DMS 273 (cell line): ENCODE data around the gene ABI3BP.

Source experiments
- DNase-seq: peaks from one replicate; lab custom pipeline; 2025; ENCODE audit not compliant: unreplicated experiment; lab: John Stamatoyannopoulos, UW

Gene ABI3BP

DNA sequence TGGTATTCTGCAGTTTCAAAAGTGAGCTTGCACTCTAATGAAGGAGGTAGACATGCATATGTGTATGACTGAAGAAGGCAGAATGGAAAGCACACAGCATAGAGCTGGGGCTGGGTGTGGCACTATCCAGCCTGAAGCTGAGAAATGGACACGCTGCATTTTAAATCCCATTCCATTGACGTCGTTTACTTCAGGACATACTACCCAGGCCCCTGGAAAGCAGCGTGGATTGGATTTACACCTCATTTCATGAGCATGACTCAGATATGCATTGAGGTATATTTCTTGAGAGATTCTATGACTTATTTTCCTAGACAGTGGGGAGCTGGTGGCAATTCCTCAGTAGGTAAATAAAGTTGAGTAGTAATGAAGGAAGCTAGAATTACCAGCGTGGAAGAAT is 101.4 kb downstream of the ABI3BP start:
- no peak for DNase-seq

DNA sequence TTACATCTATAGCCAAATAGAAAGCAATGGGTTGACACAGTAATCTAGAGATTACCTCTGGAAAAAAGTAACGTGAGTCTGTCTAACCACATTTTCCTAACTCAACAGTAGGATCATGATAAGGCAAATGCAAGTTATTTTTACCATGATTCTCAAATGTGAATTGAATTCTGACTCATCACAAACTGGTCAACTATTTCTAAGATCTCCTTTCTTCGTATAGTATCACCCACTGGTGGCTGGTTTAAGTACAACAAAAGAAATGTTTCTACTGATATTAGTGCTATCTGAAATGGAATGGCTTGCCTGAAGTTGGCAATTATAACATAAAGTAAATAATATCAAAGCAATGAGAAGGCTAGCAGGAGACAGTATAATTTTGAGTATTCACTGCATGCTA is 102.2 kb downstream of the ABI3BP start:
- DNase-seq = peak; percentile 8

DNA sequence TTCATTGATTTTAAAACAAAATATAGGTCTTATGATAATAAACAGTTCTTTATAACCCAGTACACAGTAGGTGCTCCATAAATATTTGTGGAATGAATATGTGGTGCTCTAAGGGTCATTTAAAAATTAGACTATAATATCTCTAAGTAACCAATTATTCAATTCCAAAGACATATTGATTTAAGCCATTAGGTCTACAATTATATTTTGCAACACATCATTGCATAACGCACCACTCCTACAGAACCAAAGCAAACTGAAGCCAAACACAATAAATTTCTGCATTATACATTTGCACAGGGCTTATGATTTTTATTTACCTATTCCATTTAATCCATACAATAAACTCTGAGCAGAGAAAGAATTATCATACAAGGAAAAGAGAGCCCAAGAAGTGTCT is 104.3 kb downstream of the ABI3BP start:
- no peak for DNase-seq

DNA sequence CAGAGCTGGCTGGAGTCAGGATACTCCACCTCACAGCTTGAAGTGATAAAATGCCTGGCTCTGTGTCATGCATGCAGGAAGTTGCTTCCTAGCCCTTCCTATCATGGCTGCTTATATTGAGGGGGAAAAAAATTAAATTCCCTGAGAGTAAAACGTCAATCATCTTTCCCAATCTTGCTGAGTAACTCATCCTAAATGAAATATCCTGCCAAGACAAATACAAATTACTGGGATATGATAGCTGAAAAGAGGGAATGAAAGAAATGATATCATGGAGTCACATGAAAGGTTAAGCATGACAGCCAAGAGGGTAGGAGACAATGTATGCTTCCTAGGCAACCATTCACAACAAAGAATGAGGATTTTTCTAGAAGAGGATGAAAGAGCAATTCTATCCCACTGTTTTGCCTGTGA is 110.6 kb downstream of the ABI3BP start:
- DNase-seq = no peak

DNA sequence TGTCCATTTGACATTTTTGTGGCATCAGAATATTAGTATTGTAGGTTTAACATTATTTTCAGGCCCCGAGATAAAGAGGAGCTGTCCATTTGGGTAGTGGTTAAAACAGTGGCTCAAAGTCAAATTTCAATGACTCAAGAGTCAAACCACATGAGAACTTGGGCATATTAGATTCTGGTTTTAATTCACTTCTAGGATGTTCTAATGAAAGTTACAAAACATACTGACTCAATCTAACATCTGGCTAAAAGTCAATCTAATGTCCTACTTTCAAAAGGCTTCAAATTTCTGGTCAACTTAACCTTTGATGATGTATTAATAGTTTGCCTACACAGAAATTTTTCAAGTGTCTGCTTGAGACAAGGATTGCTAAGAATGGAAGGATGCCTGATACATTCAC is 112.4 kb downstream of the ABI3BP start:
- no peak for DNase-seq

DNA sequence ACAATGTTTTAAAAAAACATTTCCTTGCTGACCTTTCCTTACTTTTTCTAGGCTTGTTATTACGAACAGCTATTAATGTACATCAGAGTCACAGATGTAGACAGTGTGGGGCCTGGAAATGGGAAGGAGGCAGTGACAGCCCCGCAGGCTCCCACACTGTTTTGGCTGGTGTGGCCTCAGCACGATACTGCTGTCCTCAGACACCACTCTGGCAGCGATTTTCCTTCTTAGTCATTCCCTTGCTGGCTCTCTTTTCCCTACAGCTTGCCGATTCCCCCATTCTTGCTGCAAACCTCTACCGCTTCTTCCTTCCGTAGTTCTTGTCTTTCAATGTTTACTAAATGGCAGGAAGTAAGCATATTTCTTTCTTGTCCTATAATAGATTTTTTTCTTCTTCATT is 113.1 kb downstream of the ABI3BP start:
- DNase-seq = no peak

DNA sequence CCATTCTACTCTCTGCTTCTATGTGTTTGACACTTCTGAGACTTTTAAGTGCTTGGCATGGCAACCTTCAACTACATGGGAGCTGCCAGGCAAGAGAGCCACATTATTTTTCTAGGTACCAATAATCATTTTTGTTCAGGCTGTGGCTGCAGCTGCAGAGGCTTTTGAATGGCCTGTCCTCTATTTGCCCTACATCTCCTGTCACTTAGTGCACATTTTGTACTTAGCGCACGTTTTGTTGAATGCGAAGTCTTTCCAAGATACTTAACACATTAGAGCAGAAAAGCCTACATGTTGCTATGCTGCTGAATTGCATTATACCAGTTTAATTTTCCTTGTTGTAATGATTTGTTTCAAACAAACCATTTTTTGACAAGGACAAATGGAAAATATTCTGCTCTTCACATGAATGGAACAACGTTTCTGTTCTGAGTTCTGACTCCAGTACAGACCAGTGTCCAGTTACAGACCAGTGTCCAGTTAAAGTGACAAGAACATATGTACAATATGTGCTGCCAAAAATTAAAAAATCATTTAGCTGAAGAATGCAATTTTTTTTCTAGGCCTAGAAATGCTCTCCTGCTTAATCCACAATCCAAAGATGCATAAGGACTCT is 113.9 kb downstream of the ABI3BP start:
- no peak for DNase-seq

DNA sequence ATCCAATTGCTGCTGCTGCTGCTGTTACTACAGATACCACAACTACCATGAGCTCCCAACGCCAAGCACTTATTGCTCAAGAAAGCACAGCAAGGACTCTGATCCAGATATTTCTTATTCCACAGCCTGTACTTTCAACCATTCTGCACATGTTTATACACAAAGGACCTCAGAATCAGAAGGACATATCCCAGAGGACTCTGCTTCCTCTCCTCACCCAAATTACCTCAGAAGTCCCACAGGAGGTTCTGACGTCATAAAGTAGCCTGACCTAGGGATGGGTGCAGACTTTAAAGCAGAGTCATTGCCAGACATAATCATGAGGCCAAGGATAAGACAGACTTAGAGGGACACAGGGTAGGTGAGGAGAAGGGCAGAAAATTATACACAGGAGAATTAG is 115.9 kb downstream of the ABI3BP start:
- DNase-seq = no peak

DNA sequence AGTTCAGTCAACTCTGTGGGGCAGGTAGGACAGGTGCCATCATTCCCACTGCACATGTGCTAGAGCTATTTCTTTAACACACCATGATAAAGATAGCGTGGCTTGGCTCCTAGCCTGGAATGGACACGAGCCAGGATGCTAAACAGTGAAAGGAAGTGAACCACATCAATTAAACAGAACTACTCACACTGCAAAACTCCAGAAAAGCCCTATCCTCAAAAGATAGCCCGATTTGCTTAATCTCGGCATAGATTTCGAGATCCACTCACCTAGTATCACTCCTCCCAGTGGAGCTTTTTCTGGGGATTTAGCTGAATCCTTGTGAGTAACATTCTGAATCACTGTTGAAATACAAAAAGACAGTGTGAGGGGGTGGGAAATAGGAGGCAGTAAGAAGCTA is 118.0 kb downstream of the ABI3BP start:
- peak; percentile 83 for DNase-seq

DNA sequence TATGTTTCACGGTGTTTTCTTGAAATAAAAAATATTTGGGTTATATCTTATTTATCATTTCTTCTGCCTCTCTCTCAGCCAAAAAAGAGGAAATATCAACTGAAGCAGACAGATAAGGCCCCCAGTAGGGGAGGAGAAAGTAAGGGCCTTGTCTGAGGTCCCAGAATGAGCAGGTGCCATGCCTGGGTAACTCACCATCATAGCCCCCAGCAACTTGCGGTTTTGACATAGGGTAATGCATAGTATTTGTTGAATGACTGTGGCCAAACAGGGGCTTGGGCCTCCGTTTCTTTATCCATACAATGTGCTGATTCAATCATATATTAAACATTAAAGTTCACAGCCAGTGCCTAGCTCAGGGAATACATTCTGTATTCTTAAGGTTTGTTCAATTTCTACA is 119.6 kb downstream of the ABI3BP start:
- no peak for DNase-seq

DNA sequence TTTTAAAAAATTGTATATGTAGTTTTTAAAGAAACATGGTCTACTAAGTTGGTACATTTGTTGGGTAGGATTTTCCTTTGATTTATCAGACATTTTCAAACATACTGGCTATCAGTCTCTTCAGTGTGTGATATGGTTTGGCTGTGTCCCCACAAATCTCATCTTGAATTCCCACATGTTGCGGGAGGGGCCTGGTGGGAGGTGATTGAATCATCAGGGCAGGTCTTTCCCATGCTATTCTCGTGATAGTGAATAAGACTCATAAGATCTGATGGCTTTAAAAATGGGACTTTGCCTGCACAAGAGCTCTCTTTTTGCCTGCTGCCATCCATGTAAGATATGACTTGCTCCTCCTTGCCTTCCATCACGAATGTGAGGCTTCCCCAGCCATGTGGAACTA is 121.9 kb downstream of the ABI3BP start:
- DNase-seq = no peak

DNA sequence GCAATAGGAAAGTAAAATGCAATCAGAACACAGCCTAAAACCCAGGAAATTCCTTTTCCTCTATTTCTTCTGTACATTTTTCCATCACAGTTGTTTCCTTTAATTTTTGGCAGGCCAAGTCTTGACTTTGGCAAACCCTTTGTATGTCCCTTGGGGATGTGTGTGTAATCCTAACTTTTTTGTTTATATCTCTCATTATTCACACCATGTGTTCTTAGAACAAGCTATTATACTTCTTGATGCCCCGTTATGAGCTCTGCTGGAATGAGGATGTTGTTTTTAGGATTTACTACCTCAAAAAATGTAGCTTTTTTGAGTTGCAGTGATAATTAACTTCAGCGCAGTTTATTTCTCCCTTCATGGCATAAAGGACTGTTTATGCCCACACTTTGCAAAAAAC is 123.4 kb downstream of the ABI3BP start:
- DNase-seq = peak; percentile 28

DNA sequence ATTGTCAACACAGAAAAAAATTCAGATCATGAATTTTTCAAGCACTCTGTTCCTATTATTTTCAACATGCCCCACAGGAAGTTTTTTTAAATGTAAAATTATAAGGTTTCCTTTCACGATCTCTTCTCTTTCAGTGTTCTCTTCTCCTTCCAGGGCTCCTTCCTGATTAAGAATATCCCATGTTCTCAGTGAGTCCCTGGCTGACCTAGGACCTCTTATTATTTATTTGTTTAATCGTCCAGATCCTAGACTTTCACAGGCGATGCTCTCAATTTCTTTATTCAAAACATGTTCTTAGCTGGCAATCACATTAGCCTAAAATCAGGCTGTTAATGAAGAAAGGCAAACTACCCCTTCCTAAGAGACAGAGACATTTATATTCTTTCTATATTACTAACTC is 124.3 kb downstream of the ABI3BP start:
- DNase-seq = no peak

DNA sequence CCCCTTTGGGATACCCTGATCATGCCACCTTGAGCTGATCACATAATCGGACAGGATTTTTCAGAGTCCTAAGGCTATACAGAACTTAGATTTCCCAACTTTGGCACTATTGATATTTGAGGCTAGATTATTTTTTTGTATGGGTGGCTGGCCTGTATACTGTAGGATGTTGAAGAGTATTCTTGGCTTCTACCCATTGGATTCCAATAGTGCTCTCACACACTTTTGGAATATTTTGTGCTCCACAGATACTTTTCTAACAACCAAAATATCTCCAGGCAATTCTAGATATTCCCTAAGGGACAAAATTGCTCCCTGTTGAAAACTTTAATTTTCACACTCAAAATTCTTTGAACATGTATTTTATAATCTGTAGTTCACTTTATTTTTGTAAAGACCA is 125.1 kb downstream of the ABI3BP start:
- DNase-seq = no peak

DNA sequence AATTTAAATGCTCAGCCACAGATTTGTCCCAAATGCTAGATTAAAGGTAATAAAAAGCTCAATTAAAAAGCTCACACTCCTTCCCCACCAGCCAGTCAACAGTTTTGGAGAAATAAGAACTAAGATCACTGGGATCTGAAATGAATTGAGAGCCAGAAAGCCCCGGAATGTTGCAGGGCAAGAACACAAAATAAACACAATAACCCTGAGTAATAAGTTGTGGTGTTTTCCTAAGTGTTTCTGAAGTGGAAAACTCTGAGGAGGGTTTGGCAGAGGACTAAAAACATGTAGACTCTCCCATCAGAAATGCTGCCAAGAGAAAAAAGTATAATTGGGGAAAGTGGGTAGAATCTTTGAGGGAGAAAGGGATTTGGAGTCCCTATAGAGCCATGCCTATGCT is 127.8 kb downstream of the ABI3BP start:
- no peak for DNase-seq

DNA sequence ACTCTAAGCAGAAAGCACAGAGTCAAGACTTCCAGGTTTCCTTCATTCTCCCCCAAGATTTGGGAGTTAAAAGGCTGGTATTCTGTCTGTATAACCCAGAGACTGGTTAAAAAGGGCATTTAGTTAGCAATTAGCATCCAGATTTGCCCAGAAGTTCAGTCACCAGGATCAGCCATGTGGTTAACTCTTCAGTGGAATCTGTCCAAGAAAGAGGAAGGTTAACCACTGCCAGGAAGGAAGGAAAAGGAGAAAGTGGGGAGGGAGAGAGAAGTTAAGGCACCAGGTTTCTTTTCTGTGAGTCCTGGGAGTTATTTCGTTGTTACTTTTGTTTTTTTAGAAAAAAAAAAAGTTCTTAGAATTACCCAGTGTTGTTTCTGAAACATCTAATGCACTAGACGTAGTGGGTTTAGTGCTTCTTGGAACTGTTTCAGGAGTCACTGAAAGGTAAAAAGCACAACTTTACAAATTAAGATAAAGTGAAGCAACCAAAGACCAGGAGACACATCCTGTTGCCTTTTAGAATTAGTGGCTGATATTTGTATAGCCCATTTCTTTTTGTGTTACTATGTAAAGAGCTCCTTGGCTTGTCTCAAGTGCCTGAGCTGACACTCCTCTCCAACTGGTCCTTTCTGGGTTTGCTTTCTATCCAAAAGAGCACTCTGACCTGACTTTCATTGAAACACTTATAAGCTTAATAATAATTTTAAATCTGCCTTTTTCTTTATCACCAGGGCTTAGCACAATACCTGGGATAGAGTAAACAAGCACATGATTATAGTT is 128.6 kb downstream of the ABI3BP start:
- no peak for DNase-seq

DNA sequence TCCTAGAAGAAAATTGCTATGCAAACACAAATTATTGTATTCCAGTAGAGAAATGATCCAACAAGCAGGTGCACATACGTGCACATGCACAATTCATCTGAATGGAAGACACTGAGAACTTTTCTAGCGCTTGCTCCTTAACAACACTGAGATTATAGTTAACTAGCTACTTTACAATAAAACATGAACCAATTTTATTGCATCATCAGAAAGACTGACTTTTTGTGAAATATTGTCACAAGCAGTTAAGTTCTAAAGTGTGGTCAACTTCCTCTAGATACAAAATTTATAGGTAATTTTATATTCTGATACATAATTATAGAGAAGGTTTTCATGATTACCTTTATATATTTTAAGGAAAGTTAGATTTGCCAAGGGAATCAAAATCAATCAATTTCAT is 135.4 kb downstream of the ABI3BP start:
- DNase-seq = no peak

DNA sequence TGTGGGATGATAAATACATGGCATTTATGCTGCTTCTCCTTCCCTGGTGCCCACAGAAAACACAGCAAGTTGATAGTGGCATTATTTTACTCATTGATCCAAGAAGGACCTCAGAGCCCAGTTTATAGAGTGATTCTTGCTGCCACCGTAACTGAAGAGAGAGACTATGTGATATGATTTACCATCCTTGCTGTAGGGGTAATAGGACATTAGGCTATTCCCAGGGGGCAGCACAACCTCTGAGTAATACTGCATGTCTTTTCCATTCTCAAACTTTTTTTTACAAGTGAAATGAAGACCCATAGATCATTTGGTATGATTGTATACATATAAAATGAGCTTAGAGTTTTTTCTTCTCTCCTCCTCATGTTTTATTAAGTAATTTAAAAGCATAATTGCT is 136.4 kb downstream of the ABI3BP start:
- DNase-seq = no peak

DNA sequence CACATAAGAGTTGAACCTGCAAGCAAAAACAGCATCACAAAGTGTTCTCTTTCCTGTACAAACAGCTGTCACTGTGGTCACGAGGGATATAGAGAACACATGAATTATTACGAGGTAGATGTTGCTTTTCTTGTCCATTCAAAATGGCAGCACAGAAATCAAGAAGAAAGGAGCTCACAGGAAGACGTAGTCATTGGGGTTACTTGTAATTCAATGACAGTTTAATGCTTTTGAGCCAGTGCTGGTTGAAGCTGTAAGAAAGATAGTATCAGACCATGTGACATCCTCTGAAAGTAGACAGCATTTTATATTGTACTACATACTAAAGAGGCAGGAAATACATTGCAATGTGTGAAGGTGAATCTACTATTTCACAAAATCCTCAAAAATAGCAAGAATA is 140.4 kb downstream of the ABI3BP start:
- DNase-seq = no peak

DNA sequence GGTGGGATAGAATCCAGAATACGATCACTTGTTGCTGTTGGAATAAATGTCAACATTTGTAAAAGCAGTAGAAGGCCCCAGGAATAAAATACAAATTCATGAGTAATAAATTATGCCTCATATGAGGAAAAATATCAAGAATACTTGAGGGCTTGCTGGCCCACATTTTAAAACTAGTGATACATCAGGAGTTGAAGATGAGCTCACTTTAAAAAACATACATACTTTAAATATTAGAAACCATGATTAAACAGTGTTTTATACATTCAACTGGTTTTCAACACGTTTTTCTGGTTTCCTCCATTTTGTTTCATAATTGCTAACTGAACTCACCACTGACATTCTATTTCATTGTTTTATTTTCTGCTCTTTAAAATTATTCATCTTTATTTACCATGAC is 142.5 kb downstream of the ABI3BP start:
- no peak for DNase-seq

DNA sequence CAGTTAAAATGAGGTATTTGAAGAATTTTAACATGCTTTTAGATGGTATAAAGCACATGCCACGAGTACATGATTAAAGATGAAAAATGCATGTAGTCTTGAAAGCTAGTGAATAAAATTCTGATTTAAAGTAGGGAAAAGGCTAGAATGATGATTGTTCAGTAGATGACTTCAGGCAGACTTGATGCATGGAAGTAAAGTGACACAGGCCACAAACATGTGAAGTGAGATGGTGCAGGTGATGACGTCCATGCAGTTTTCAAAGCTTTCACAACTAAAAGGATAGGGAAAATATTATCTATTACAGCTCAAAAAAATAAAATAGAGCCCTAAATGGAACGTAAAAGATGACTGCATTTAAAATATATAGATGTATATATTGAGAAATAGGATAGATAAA is 143.1 kb downstream of the ABI3BP start:
- no peak for DNase-seq

DNA sequence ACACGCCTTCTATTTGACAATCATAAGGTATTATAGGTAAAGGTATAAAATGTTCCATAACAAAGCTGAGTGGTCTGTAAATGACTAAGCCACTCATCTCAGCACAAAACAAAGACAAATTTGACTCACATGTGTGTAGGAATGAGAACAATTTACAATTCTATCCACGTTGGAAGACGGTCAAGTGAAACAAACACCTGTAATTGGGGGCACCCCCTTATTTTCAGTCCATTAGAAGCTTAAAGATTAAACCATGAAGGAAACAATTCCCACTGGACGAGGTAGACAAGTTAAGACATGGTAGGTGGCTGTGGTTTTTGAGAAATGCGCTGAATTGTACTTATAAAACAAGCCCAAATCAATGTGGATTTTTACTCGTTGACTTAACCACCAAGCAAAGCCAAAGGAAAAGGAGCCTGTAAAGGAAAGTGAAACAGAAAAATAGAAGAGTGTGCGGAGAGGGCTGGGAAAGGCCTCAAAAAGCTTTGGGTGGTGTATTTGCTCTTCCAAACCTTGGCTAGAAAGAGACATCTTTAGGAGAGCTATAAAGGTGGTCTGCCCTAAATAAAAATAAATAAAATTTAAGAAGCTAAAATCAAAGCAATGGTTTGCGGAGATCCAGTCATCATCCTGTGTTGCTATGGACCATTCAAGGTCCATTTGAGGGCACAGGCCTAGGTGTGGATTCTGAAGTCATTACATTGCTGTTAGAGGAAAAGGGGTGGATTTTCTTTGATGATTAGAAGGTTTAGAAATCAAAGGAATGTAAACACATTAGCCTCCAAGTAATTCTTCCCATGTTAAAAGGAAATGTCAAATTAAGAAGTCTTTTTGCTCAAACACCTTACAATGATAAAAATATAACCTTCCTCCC is 148.9 kb downstream of the ABI3BP start:
- no peak for DNase-seq
